NOMO-1 treated with dmso at 0.1 percent for 144 hours (cell line): ENCODE data around the gene PLCG2.

Experiments used
- DNase-seq: peaks from one replicate; lab custom pipeline; 2025; ENCODE audit not compliant: unreplicated experiment; lab: John Stamatoyannopoulos, UW

The PLCG2 gene

GRCh38 chr16:81904320-81904719 lies 125.2 kb downstream of the PLCG2 start:
- no peak for DNase-seq

GRCh38 chr16:81905277-81905676 lies 126.2 kb downstream of the PLCG2 start:
- no peak for DNase-seq

GRCh38 chr16:81907681-81908080 lies 128.6 kb downstream of the PLCG2 start:
- DNase-seq = no peak

GRCh38 chr16:81908466-81909262 lies 129.6 kb downstream of the PLCG2 start:
- DNase-seq = no peak

- DNase-seq = no peak
These were observed 131.3 kb downstream of the PLCG2 start for GRCh38 chr16:81910366-81910885.

- DNase-seq = no peak
These were observed 133.3 kb downstream of the PLCG2 start for GRCh38 chr16:81912395-81912794.

- DNase-seq = no peak
These were observed 134.1 kb downstream of the PLCG2 start for GRCh38 chr16:81913222-81913621.

- DNase-seq = no peak
These were observed 138.3 kb downstream of the PLCG2 start for GRCh38 chr16:81917375-81917774.

- no peak for DNase-seq
These were observed 139.8 kb downstream of the PLCG2 start for GRCh38 chr16:81918927-81919326.

- no peak for DNase-seq
These were observed 141.4 kb downstream of the PLCG2 start for GRCh38 chr16:81920498-81920897.

GRCh38 chr16:81921085-81921814 lies 142.2 kb downstream of the PLCG2 start:
- DNase-seq = no peak

- no peak for DNase-seq
These were observed 142.9 kb downstream of the PLCG2 start for GRCh38 chr16:81921843-81922584.

- DNase-seq = no peak
These were observed 144.2 kb downstream of the PLCG2 start for GRCh38 chr16:81923296-81923695.

- no peak for DNase-seq
These were observed 145.9 kb downstream of the PLCG2 start for GRCh38 chr16:81925016-81925415.

- DNase-seq = no peak
These were observed 146.9 kb downstream of the PLCG2 start for GRCh38 chr16:81926036-81926435.

GRCh38 chr16:81927561-81928185 lies 148.6 kb downstream of the PLCG2 start:
- no peak for DNase-seq

GRCh38 chr16:81928271-81928918 lies 149.3 kb downstream of the PLCG2 start:
- DNase-seq = no peak

- no peak for DNase-seq
These were observed 149.9 kb downstream of the PLCG2 start for GRCh38 chr16:81928975-81929374.

- DNase-seq = no peak
These were observed 150.8 kb downstream of the PLCG2 start for GRCh38 chr16:81929841-81930240.

- no peak for DNase-seq
These were observed 152.8 kb downstream of the PLCG2 start for GRCh38 chr16:81931927-81932326.

GRCh38 chr16:81932668-81933067 lies 153.6 kb downstream of the PLCG2 start:
- no peak for DNase-seq
